ENCODE results near the gene PDK4. TPM values are rescaled to one million over a fixed set of nuclear protein-coding genes. Genes with fewer than 3 reads are reported as not detected.

PDK4 gene
- total and polyA plus RNA-seq, 2 of the 13 experiments (the other 11 are each of a cell fraction or from before 2014, with no cell fraction given), result 0.04 TPM; not detected in 1

- BruUV-seq (replicated peaks), result no TSS peak
- ChIA-PET CTCF (ENCODE audit: low intra/inter-chr PET ratio, low total read pairs) (no interaction called here), POLR2A (no interaction called here)
- no peaks in the 10 kb centered on the region for H3K79me2 ChIP-seq (ENCODE audit: insufficient read depth, low read length)
- H3K9ac ChIP-seq (ENCODE audit: insufficient read depth, low read depth, low read length), result no peak overlapping the region
- no peaks in the 10 kb centered on the region for H3K9me3 ChIP-seq (ENCODE audit: low read length)
- TF ChIP-seq ZNF577 (CRISPR knock-in tag; IDR thresholded peaks at IDR 0.05; ENCODE audit: borderline replicate concordance, low read depth) (no peak), ZNF205 (CRISPR knock-in tag; IDR thresholded peaks at IDR 0.05) (no peak), RXRA (CRISPR knock-in tag; IDR thresholded peaks at IDR 0.05) (no peak), SRY (CRISPR knock-in tag; IDR thresholded peaks at IDR 0.05) (no peak), SOX6 (IDR thresholded peaks at IDR 0.05) (no peak), SOX6 (CRISPR knock-in tag; IDR thresholded peaks at IDR 0.05) (no peak), ZBTB7B (CRISPR knock-in tag; IDR thresholded peaks at IDR 0.05) (no peak), ZNF484 (CRISPR knock-in tag; IDR thresholded peaks at IDR 0.05; ENCODE audit: borderline replicate concordance, low read depth) (no peak)
- TF ChIP-seq, protein P1, sequence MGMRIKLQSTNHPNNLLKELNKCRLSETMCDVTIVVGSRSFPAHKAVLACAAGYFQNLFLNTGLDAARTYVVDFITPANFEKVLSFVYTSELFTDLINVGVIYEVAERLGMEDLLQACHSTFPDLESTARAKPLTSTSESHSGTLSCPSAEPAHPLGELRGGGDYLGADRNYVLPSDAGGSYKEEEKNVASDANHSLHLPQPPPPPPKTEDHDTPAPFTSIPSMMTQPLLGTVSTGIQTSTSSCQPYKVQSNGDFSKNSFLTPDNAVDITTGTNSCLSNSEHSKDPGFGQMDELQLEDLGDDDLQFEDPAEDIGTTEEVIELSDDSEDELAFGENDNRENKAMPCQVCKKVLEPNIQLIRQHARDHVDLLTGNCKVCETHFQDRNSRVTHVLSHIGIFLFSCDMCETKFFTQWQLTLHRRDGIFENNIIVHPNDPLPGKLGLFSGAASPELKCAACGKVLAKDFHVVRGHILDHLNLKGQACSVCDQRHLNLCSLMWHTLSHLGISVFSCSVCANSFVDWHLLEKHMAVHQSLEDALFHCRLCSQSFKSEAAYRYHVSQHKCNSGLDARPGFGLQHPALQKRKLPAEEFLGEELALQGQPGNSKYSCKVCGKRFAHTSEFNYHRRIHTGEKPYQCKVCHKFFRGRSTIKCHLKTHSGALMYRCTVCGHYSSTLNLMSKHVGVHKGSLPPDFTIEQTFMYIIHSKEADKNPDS (CRISPR knock-in tag; IDR thresholded peaks at IDR 0.05), result no peak
- no peaks in the 10 kb centered on the region for H4K20me1 ChIP-seq (ENCODE audit: insufficient read depth, low read length)
- 16% methylated on average over 1 of the region's 1 CpG for whole genome bisulfite sequencing (ENCODE audit: low lambda C conversion rate)
- H3K27me3 ChIP-seq (ENCODE audit: control insufficient read depth in 1 of 2, insufficient read depth in 2 of 2, low read length in 2 of 2), result no peaks in the 10 kb centered on the region
- H3K4me3 ChIP-seq (replicated peaks in 1 of 3; ENCODE audit: insufficient read depth in 1 of 3, low read depth in 2 of 3, low read length in 3 of 3), result no peak overlapping the region
- no peak overlapping the region for H3K27ac ChIP-seq (ENCODE audit: extremely low read length, insufficient read depth, low read length)
- FAIRE-seq (no peak), DNase-seq (ENCODE audit: low spot score) (no peak), ATAC-seq (no peak)
- in situ Hi-C loops (cut with HindIII; ENCODE audit: extremely low pct_ligation_motif_present, low pct_unique_long_range_greater_than_20kb), result loop anchor here (25.0 kb wide), 1 partner anchor 322 kb away; no protein-coding TSS in a partner anchor
- H3K36me3 ChIP-seq (replicated peaks in 1 of 2; ENCODE audit: control insufficient read depth in 1 of 2, insufficient read depth in 2 of 2, low read length in 2 of 2), result no peaks in the 10 kb centered on the region
- intact Hi-C loops (cut with micrococcal nuclease; ENCODE audit: unreplicated experiment), result no loop called here
- H3K4me1 ChIP-seq (ENCODE audit: insufficient read depth, low read length), result peaks cover 7% of the 10 kb centered on the region; the same call in 1 of the 2 replicates
- H3K4me2 ChIP-seq (ENCODE audit: low read depth, low read length), result no peak overlapping the region
- H2AFZ ChIP-seq (ENCODE audit: low read length), result no peak overlapping the region
These were observed 56.0 kb downstream of the PDK4 start for GRCh38 chr7:95540366-95540765.
